Gastroesophageal sphincter (tissue), 3 donors: Measurements from ENCODE around the gene SPDYE17.
"Not testable (repeated sequence)": the region's sequence is repeated elsewhere in the genome, so short reads cannot be mapped to it uniquely, and the experiment has no call there.

ENCODE experiments used
- POLR2A ChIP-seq, 2 donors: fragments of 450-650 bp; IDR thresholded peaks; one replicate each; pipeline ENCODE4 v1.6.1; 2017; ENCODE audit warnings: antibody characterized with exemption in 2 of 2, mild to moderate bottlenecking in 2 of 2, moderate library complexity in 1 of 2
- POLR2AphosphoS5 ChIP-seq: sonication (generic); formaldehyde crosslinking; IDR thresholded peaks from one replicate; pipeline ENCODE4 v1.6.1; 2017; ENCODE audit warnings: antibody characterized with exemption
- TF ChIP-seq, protein P1 (sequence below), 4 experiments: fragments of 200-600 bp in 2 of 4; fragments of 450-650 bp in 2 of 4; sonication (generic) in 1 of 4; IDR thresholded peaks; one replicate each; pipeline ENCODE4 v1.5.1; 2017 to 2019; ENCODE audit warnings: antibody characterized with exemption in 4 of 4, mild to moderate bottlenecking in 2 of 4, moderate library complexity in 2 of 4

DNA sequence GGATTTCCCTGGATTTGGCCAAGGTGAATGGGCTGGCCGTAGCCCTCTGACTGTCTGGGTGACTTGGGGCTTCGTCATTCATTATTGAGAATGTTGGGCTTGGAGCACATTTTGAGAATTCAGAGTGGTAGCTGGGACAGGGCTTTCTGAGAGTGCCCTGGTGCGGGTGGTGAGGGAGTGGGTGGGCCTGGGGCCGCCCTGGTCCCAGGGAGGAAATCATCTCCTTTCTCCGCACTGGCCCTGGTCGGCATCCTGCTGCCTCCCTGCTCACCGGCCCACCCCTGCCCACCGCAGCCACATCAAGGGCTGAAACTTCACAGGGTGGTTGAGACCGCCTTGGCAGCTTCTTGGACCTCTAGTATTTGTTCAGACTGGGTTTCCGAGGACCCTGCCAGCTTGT is 49.7 kb downstream of the SPDYE17 start:
- TF ChIP-seq, protein P1, sequence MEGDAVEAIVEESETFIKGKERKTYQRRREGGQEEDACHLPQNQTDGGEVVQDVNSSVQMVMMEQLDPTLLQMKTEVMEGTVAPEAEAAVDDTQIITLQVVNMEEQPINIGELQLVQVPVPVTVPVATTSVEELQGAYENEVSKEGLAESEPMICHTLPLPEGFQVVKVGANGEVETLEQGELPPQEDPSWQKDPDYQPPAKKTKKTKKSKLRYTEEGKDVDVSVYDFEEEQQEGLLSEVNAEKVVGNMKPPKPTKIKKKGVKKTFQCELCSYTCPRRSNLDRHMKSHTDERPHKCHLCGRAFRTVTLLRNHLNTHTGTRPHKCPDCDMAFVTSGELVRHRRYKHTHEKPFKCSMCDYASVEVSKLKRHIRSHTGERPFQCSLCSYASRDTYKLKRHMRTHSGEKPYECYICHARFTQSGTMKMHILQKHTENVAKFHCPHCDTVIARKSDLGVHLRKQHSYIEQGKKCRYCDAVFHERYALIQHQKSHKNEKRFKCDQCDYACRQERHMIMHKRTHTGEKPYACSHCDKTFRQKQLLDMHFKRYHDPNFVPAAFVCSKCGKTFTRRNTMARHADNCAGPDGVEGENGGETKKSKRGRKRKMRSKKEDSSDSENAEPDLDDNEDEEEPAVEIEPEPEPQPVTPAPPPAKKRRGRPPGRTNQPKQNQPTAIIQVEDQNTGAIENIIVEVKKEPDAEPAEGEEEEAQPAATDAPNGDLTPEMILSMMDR (IDR thresholded peaks at IDR 0.05): not testable (repeated sequence)
- TF ChIP-seq POLR2A (IDR thresholded peaks at IDR 0.05); POLR2AphosphoS5: not testable (repeated sequence)
